DMS153 treated with DMSO at 0.1 percent for 48 hours (cell line): ENCODE data around the gene GLI3.

ENCODE experiments used
- DNase-seq: peaks from one replicate; lab custom pipeline; 2025; ENCODE audit not compliant: unreplicated experiment; lab: John Stamatoyannopoulos, UW

GLI3 gene

GRCh38 chr7:42176724-42177101 is 60.3 kb downstream of the GLI3 start:
- no peak for DNase-seq

- no peak for DNase-seq
Measured at GRCh38 chr7:42175834-42176723, 60.9 kb downstream of the GLI3 start.

GRCh38 chr7:42174391-42174912 is 62.6 kb downstream of the GLI3 start:
- no peak for DNase-seq

GRCh38 chr7:42170724-42171123 is 66.3 kb downstream of the GLI3 start:
- DNase-seq: no peak

- no peak for DNase-seq
Measured at GRCh38 chr7:42168512-42168911, 68.5 kb downstream of the GLI3 start.

- DNase-seq: no peak
Measured at GRCh38 chr7:42167631-42168236, 69.3 kb downstream of the GLI3 start.

GRCh38 chr7:42167206-42167605 is 69.8 kb downstream of the GLI3 start:
- no peak for DNase-seq

- no peak for DNase-seq
Measured at GRCh38 chr7:42164881-42165428, 72.1 kb downstream of the GLI3 start.

- no peak for DNase-seq
Measured at GRCh38 chr7:42162560-42163325, 74.3 kb downstream of the GLI3 start.

- DNase-seq: no peak
Measured at GRCh38 chr7:42161719-42162118, 75.3 kb downstream of the GLI3 start.

- no peak for DNase-seq
Measured at GRCh38 chr7:42161110-42161509, 75.9 kb downstream of the GLI3 start.

GRCh38 chr7:42159130-42159529 is 77.9 kb downstream of the GLI3 start:
- no peak for DNase-seq

GRCh38 chr7:42156967-42157721 is 79.9 kb downstream of the GLI3 start:
- DNase-seq: no peak

- DNase-seq: no peak
Measured at GRCh38 chr7:42156291-42156865, 80.6 kb downstream of the GLI3 start.

- DNase-seq: no peak
Measured at GRCh38 chr7:42155584-42156290, 81.3 kb downstream of the GLI3 start.

GRCh38 chr7:42154173-42154572 is 82.8 kb downstream of the GLI3 start:
- no peak for DNase-seq

GRCh38 chr7:42152329-42153205 is 84.4 kb downstream of the GLI3 start:
- no peak for DNase-seq

- DNase-seq: no peak
Measured at GRCh38 chr7:42151309-42151708, 85.7 kb downstream of the GLI3 start.

GRCh38 chr7:42145539-42145938 is 91.5 kb downstream of the GLI3 start:
- no peak for DNase-seq
